HEK293T (cell line): ENCODE measurements around the gene EIF2A.

ENCODE experiments used
- HDGF ChIP-seq: fragments of 450-650 bp; IDR thresholded peaks from 2 replicates; pipeline ENCODE4 v1.6.1; 2017; ENCODE audit warnings: antibody characterized with exemption, borderline replicate concordance
- TF ChIP-seq, protein P1 (sequence below): fragments of 450-650 bp; IDR thresholded peaks from 2 replicates; pipeline ENCODE4 v1.6.1; 2016

DNA sequence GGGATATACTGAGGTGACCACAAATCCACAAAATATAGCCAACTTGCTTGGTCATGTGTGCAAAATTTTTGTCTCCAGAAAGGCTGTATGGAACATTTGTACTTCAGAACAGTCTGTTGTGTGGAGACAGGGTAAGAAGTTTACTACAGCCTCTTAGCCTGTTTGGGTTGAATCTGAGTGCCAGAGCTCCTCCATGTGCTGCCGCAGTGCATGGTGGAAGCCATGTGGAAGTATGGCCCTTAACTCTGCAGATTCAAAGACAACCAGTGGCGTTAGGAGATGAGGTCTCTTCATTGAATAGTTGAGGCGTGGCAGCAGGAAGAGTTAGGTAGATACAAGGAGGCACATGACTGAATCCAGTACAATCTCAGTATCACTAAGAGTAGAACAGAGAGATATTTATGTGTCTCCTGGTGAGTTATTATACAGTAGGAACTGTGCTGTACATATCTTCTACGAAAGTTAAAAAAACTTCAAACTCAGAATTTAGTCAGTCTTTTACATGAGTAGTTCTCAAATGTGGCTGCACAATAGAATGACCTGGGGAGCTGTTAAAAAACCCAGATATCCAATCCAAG lies 9.4 kb downstream of the EIF2A start:
- no peak for TF ChIP-seq HDGF
- TF ChIP-seq, protein P1, sequence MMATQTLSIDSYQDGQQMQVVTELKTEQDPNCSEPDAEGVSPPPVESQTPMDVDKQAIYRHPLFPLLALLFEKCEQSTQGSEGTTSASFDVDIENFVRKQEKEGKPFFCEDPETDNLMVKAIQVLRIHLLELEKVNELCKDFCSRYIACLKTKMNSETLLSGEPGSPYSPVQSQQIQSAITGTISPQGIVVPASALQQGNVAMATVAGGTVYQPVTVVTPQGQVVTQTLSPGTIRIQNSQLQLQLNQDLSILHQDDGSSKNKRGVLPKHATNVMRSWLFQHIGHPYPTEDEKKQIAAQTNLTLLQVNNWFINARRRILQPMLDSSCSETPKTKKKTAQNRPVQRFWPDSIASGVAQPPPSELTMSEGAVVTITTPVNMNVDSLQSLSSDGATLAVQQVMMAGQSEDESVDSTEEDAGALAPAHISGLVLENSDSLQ: no peak
